ENCODE results near the gene MRPL49. TPM values are rescaled to one million over a fixed set of nuclear protein-coding genes. Genes with fewer than 3 reads are reported as not detected.
A peak's percentile ranks its signal among the peaks of the same experiment; 100 is the strongest.

Gene MRPL49
- 10 to 100 TPM; 36.5 to 37.4 TPM for total RNA-seq

DNA sequence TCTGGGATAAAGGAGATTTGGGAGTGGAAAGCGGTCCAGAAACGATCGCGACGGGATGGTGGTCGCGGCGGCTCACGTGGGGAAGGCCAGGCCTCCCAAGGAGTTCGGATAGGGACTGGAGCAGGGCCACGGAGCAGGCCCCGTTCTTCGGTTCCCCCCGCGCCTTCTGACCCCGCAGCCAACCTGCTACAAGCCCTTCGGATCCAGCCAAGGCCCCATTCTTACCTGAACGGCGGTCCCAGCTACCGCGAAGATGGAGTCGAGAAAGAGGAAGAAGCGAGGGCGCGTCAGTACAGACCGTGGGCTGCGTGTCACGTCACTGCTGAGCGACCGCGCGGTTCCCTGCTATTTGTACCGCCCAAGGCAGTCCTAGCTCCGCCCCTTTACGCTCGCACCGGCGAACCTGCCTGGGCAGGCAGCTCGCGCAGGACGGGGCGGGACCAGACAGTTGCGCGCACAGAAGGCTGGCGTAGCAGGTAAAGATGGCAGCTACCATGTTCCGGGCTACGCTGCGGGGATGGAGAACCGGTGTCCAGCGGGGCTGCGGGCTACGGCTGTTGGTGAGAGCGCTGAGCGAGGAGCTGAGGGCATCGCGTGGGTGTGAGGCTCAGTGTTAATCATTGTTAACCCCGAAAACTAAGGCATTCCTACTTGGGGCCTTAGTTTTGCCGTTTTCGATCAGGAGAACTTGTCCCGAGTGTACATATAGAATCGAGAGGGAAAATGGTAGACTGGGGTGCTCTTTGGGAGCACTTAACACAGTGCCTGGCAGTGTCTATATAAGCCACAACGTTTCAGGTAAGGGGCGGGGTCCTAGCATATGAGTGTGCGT is at the start of gene MRPL49, which contains the start of gene FAU:
Gene MRPL49 (plus strand): TSS at position 457 of the 832 bp plus-strand sequence. CDS start 26 bp downstream, at position 483.
Gene FAU (minus strand): TSS at position 270 of the 832 bp plus-strand sequence. CDS start 321 bp downstream, outside the sequence.
- POLR2A ChIA-PET, result interaction anchor here (0.8 to 8.3 kb wide), 28 partner anchors 8 to 737 kb away, joined by 3 to 157 read pairs (median 4); partner anchors contain the start of genes ARL2, CAPN1, CDCA5 and DPF2
- H3K9me3 Mint-ChIP-seq, result no peaks in the 10 kb centered on the region
- CTCF ChIA-PET, result interaction anchor here (0.9 to 3.2 kb wide), 12 partner anchors 10 to 433 kb away, joined by 3 to 36 read pairs (median 4); partner anchors contain the start of genes ARL2, CDC42EP2, CDCA5 and POLA2

GRCh38 chr11:65072631-65072966 is 49.5 kb upstream of the MRPL49 start:
- ChIA-PET CTCF (interaction anchor here (0.7 to 1.2 kb wide), 4 partner anchors 38 to 229 kb away, joined by 3 to 4 read pairs (median 3); partner anchors contain the start of gene ARL2), POLR2A (interaction anchor here (1.5 kb wide), 1 partner anchor 11 kb away, joined by 3 read pairs; no protein-coding TSS in a partner anchor)
- H3K27me3 Mint-ChIP-seq, result no peaks in the 10 kb centered on the region
- H3K36me3 Mint-ChIP-seq (ENCODE audit: low read depth), result peaks cover 21% of the 10 kb centered on the region
- no peak overlapping the region for H3K27ac Mint-ChIP-seq
- H3K4me1 Mint-ChIP-seq, result peaks cover 12% of the 10 kb centered on the region
- H3K4me3 Mint-ChIP-seq, result no peak overlapping the region
- no peak for DNase-seq
- H3K9me3 Mint-ChIP-seq, result no peaks in the 10 kb centered on the region

More for the DNA sequence above, at the start of gene MRPL49, which contains the start of gene FAU:
- peak; percentile 99 for DNase-seq
- Mint-ChIP-seq H3K27ac (peak within 1 kb of the TSS; percentile 98), H3K4me1 (peaks cover 59% of the 10 kb centered on the region), H3K36me3 (ENCODE audit: low read depth) (peaks cover 75% of the 10 kb centered on the region), H3K27me3 (no peaks in the 10 kb centered on the region), H3K4me3 (peak within 1 kb of the TSS; percentile 100)

DNA sequence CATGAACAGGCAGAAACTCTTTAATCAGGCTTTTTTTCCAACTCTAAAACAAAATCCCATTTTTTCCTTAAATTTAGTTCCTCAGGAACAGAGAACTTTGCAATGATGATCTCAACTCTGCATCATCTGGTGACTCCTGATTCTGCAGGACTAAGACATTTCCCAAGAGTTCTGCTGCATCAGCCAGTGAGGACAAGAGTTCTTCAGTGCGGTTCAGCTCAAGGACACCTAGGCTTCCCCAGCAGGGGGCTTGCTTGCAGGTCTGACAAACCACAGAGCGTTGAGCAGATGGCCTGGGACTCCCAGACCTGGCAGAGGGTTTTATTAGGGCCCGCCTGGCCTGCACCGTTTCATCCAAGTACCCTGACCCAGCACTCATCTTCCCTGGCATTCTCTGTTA is 44.7 kb upstream of the MRPL49 start:
- Mint-ChIP-seq H3K27ac (no peak overlapping the region), H3K4me1 (peaks cover 59% of the 10 kb centered on the region), H3K36me3 (ENCODE audit: low read depth) (peaks cover 65% of the 10 kb centered on the region), H3K4me3 (no peak overlapping the region), H3K27me3 (no peaks in the 10 kb centered on the region), H3K9me3 (no peaks in the 10 kb centered on the region)
- CTCF ChIA-PET, result interaction anchor here (1.9 to 2.8 kb wide), 2 partner anchors 37 to 65 kb away, joined by 6 to 13 read pairs; partner anchors contain the start of gene SAC3D1
- DNase-seq, result no peak
- POLR2A ChIA-PET, result interaction anchor here (1.1 to 3.6 kb wide), 2 partner anchors 29 to 63 kb away, joined by 3 to 10 read pairs; partner anchors contain the start of gene ARL2

GRCh38 chr11:65078151-65078550 is 44.0 kb upstream of the MRPL49 start:
- Mint-ChIP-seq H3K4me3 (peak overlapping the region; percentile 5), H3K27me3 (no peaks in the 10 kb centered on the region), H3K27ac (peak overlapping the region; percentile 74), H3K4me1 (peaks cover 66% of the 10 kb centered on the region), H3K36me3 (ENCODE audit: low read depth) (peaks cover 72% of the 10 kb centered on the region), H3K9me3 (no peaks in the 10 kb centered on the region)
- DNase-seq, result peak; percentile 77
- CTCF ChIA-PET, result interaction anchor here (1.9 to 2.8 kb wide), 2 partner anchors 37 to 66 kb away, joined by 6 to 13 read pairs; partner anchors contain the start of gene SAC3D1
- POLR2A ChIA-PET, result interaction anchor here (0.5 to 3.6 kb wide), 5 partner anchors 30 to 187 kb away, joined by 3 to 10 read pairs (median 3); partner anchors contain the start of genes ARL2 and SAC3D1

GRCh38 chr11:65078786-65079342 is 43.3 kb upstream of the MRPL49 start:
- DNase-seq, result no peak
- no peaks in the 10 kb centered on the region for H3K9me3 Mint-ChIP-seq
- peaks cover 80% of the 10 kb centered on the region for H3K36me3 Mint-ChIP-seq (ENCODE audit: low read depth)
- no peaks in the 10 kb centered on the region for H3K27me3 Mint-ChIP-seq
- CTCF ChIA-PET, result interaction anchor here (1.9 to 2.8 kb wide), 2 partner anchors 38 to 67 kb away, joined by 6 to 13 read pairs; partner anchors contain the start of gene SAC3D1
- H3K27ac Mint-ChIP-seq, result peak overlapping the region; percentile 74
- POLR2A ChIA-PET, result interaction anchor here (0.5 to 1.5 kb wide), 4 partner anchors 38 to 186 kb away, joined by 3 to 4 read pairs (median 3); partner anchors contain the start of gene SAC3D1
- H3K4me1 Mint-ChIP-seq, result peaks cover 68% of the 10 kb centered on the region
- H3K4me3 Mint-ChIP-seq, result peak overlapping the region; percentile 4

DNA sequence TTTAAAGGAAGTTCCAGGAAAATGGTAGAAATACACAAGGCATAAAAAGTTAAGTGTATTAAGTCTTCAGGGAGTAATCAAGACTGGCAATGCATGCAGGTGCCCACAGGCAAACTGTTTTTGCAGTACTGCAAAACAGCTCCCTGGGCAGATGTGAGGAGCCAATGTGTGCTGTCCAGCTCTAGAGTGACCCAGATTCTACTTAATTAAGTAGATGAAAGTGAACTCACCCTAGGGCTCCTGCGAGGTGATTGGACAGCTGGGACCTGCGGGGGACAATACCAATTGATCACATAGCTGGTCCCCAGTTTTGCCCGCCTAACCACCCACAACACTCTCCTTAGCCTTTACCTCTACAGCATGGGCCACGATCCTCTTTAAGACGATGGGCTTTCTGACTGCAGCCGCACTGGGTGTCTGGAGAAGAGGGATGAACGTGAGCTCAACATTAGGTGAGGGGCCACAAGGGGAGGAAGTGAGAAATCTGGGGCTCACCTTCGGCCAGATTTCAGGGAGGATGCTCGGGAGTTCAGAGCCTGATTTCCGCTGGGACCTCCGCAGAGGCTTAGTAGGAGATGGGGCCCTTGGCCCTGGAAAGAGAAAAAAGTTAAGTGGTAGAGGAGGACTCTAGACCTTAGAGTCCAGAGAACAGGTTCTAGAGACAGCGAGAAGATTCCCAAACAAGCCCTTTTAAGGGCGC is 38.8 kb upstream of the MRPL49 start:
- Mint-ChIP-seq H3K4me1 (peaks cover 69% of the 10 kb centered on the region), H3K36me3 (ENCODE audit: low read depth) (peaks cover 75% of the 10 kb centered on the region), H3K4me3 (peak overlapping the region; percentile 91), H3K9me3 (no peaks in the 10 kb centered on the region), H3K27ac (peak overlapping the region; percentile 88), H3K27me3 (no peaks in the 10 kb centered on the region)
- DNase-seq, result peak; percentile 24
- CTCF ChIA-PET, result interaction anchor here (0.8 to 2.9 kb wide), 10 partner anchors 8 to 235 kb away, joined by 4 to 16 read pairs (median 4); partner anchors contain the start of genes ARL2, FAU, MRPL49 and SAC3D1
- POLR2A ChIA-PET, result interaction anchor here (0.7 to 2.4 kb wide), 33 partner anchors 11 to 416 kb away, joined by 3 to 45 read pairs (median 4); partner anchors contain the start of genes ARL2, DPF2, EHD1 and FAU

GRCh38 chr11:65083834-65084597 is 38.1 kb upstream of the MRPL49 start, which contains the start of the genes CDCA5 and ZFPL1:
TSS of gene CDCA5 (minus strand) at chr11:65084040. CDS start at chr11:65083978, 62 bp downstream.
TSS of gene ZFPL1 (plus strand) at chr11:65084222. CDS start at chr11:65084699, 477 bp downstream.
- no peaks in the 10 kb centered on the region for H3K27me3 Mint-ChIP-seq
- H3K4me3 Mint-ChIP-seq, result peak within 1 kb of the TSS; percentile 91
- H3K9me3 Mint-ChIP-seq, result no peaks in the 10 kb centered on the region
- DNase-seq, result peak; percentile 96
- CTCF ChIA-PET, result interaction anchor here (0.6 to 2.9 kb wide), 9 partner anchors 9 to 497 kb away, joined by 3 to 16 read pairs (median 4); partner anchors contain the start of genes ARL2, FAU, MRPL49 and SAC3D1
- H3K36me3 Mint-ChIP-seq (ENCODE audit: low read depth), result peaks cover 68% of the 10 kb centered on the region
- H3K27ac Mint-ChIP-seq, result peak within 1 kb of the TSS; percentile 88
- H3K4me1 Mint-ChIP-seq, result peaks cover 62% of the 10 kb centered on the region
- POLR2A ChIA-PET, result interaction anchor here (0.9 to 2.4 kb wide), 25 partner anchors 12 to 415 kb away, joined by 3 to 45 read pairs (median 4); partner anchors contain the start of genes ARL2, DPF2, FAU and MALAT1

- peaks cover 54% of the 10 kb centered on the region for H3K4me1 Mint-ChIP-seq
- H3K4me3 Mint-ChIP-seq, result peak overlapping the region; percentile 91
- no peaks in the 10 kb centered on the region for H3K27me3 Mint-ChIP-seq
- no peaks in the 10 kb centered on the region for H3K9me3 Mint-ChIP-seq
- DNase-seq, result no peak
- H3K27ac Mint-ChIP-seq, result peak overlapping the region; percentile 88
- ChIA-PET CTCF (no interaction called here), POLR2A (interaction anchor here (0.9 to 3.0 kb wide), 3 partner anchors 11 to 71 kb away, joined by 4 to 31 read pairs (median 7); partner anchors contain the start of genes ARL2, FAU, MRPL49 and VPS51)
- peaks cover 65% of the 10 kb centered on the region for H3K36me3 Mint-ChIP-seq (ENCODE audit: low read depth)
Measured at GRCh38 chr11:65084598-65085375, 37.3 kb upstream of the MRPL49 start.

GRCh38 chr11:65085446-65085845 is 36.7 kb upstream of the MRPL49 start:
- ChIA-PET CTCF (no interaction called here), POLR2A (interaction anchor here (0.9 to 3.0 kb wide), 3 partner anchors 10 to 71 kb away, joined by 4 to 31 read pairs (median 7); partner anchors contain the start of genes ARL2, FAU, MRPL49 and VPS51)
- peak overlapping the region; percentile 91 for H3K4me3 Mint-ChIP-seq
- no peaks in the 10 kb centered on the region for H3K27me3 Mint-ChIP-seq
- peaks cover 48% of the 10 kb centered on the region for H3K4me1 Mint-ChIP-seq
- no peak for DNase-seq
- H3K36me3 Mint-ChIP-seq (ENCODE audit: low read depth), result peaks cover 63% of the 10 kb centered on the region
- peak overlapping the region; percentile 88 for H3K27ac Mint-ChIP-seq
- H3K9me3 Mint-ChIP-seq, result no peaks in the 10 kb centered on the region

DNA sequence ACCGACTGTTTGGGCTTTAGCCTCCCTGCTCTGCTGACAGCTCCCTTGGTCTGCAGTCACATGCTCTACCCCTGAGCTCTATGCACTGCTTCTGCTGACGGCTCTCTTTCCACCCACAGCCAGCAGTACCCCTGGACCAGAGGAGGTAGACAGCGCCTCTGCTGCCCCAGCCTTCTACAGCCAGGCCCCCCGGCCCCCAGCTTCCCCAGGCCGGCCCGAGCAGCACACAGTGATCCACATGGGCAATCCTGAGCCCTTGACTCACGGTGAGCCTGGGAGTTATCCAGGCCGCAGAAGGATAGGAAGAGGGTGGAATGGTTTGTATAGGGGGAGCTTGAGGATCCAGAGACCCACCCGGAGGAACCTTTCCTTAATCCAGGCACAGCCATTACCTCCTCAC is 35.3 kb upstream of the MRPL49 start:
- CTCF ChIA-PET, result interaction anchor here (1.0 kb wide), 1 partner anchor 35 kb away, joined by 3 read pairs; the partner anchor contains the start of genes FAU and MRPL49
- H3K4me1 Mint-ChIP-seq, result peaks cover 35% of the 10 kb centered on the region
- H3K27me3 Mint-ChIP-seq, result no peaks in the 10 kb centered on the region
- no peak overlapping the region for H3K4me3 Mint-ChIP-seq
- no peak for DNase-seq
- H3K9me3 Mint-ChIP-seq, result no peaks in the 10 kb centered on the region
- no peak overlapping the region for H3K27ac Mint-ChIP-seq
- peaks cover 52% of the 10 kb centered on the region for H3K36me3 Mint-ChIP-seq (ENCODE audit: low read depth)
- POLR2A ChIA-PET, result interaction anchor here (3.0 kb wide), 1 partner anchor 9 kb away, joined by 31 read pairs; the partner anchor contains the start of gene VPS51
